Right lobe of liver (tissue), 6 donors: ENCODE results near the gene MINAR1. TPM values are rescaled to one million over a fixed set of nuclear protein-coding genes. Genes with fewer than 3 reads are reported as not detected.

ENCODE experiments used
- ATAC-seq, 4 donors: fragments of 200-7000 bp; cut with Tn5 transposase; one replicate each; pipeline ENCODE4 v1.9.1; 2020; ENCODE audit warnings: mild to moderate bottlenecking in 4 of 4, moderate library complexity in 4 of 4
- DNase-seq, 3 donors: peaks; one replicate each; pipeline ENCODE4 v3.0.0-alpha.2; 2020
- H3K27ac ChIP-seq, 3 donors: fragments of 200-600 bp; one replicate each; pipeline ENCODE4 v1.8.0; 2022
- H3K27me3 ChIP-seq, 2 donors: fragments of 200-600 bp; one replicate each; pipeline ENCODE4 v1.8.0; 2022
- H3K36me3 ChIP-seq, 4 donors: fragments of 200-600 bp; sonication (generic) in 1 of 4; one replicate each; pipeline versions ENCODE4 v1.5.1 to v1.8.0; 2017 to 2022; ENCODE audit warnings: control low read depth in 1 of 4
- H3K4me1 ChIP-seq, 4 donors: fragments of 200-600 bp; sonication (generic) in 1 of 4; one replicate each; pipeline versions ENCODE4 v1.5.1 to v1.8.0; 2017 to 2022; ENCODE audit warnings: control low read depth in 1 of 4
- H3K4me3 ChIP-seq, 3 donors: fragments of 200-600 bp; one replicate each; pipeline ENCODE4 v1.8.0; 2022
- H3K9me3 ChIP-seq, 4 donors: fragments of 200-600 bp; sonication (generic) in 1 of 4; one replicate each; pipeline versions ENCODE4 v1.5.1 to v1.8.0; 2017 to 2022; ENCODE audit warnings: control low read depth in 1 of 4
- CTCF ChIP-seq, 4 donors: fragments of 200-600 bp in 3 of 4; fragments of 450-650 bp in 1 of 4; IDR thresholded peaks; one replicate each; pipeline versions ENCODE4 v1.5.1 to v1.8.0; 2016 to 2022; ENCODE audit warnings: antibody characterized with exemption in 4 of 4, mild to moderate bottlenecking in 2 of 4
- POLR2A ChIP-seq: fragments of 450-650 bp; IDR thresholded peaks from one replicate; pipeline ENCODE4 v1.6.1; 2017; ENCODE audit warnings: antibody characterized with exemption, mild to moderate bottlenecking
- WGBS: methylation state at CpG from one replicate; pipeline ENCODE4 v1.1.6; 2018; ENCODE audit warnings: low coverage, low lambda C conversion rate; ENCODE audit not compliant: insufficient coverage; ENCODE audit errors: missing lambda C conversion rate; 5-methylcytosine and 5-hydroxymethylcytosine counted together
- intact Hi-C, 2 donors: fragments of 100-400 bp; cut with DNase I; formaldehyde crosslinking; loops; one replicate each; pipeline versions ENCODE4 v1.11.2 to v1.14.1; 2022
- total RNA-seq, 6 experiments: library from RNA; depleted of rRNA in 2 of 6; stranded (reverse); fragments of >200 nt in 2 of 6; fragmentation: NEBNext Ultra II Directional in 3 of 6; extraction: Animal tissue kit (Norgen Biotek cat#: 25700) in 3 of 6; gene quantifications; one replicate each; pipeline versions ENCODE4 v1.1.0 to v1.2.4, GENCODE V29; 2016 to 2023
- donor health status: DM: no; HTN: yes; CAD: no.
- donor health status: DM: no; HTN: no; CAD: no.
- donor health status: DM: no; HTN: no; CAD: no.
- donor health status: DM: no; HTN: yes; CAD: no.
- donor health status: DM: no; HTN: yes; CAD: no.

Gene MINAR1
- total RNA-seq, 6 experiments from 2014 or later = 0.06 to 0.12 (median 0.07) TPM; not detected in 3

GRCh38 chr15:79430901-79431635 is 1.1 kb upstream of the MINAR1 start:
- TF ChIP-seq POLR2A = no peak
- TF ChIP-seq CTCF (IDR thresholded peaks at IDR 0.05) = no peak
- Histone ChIP-seq H3K27me3 (peaks cover 0 to 24% of the 10 kb centered on the region in 2 donors), H3K9me3 (no peaks in the 10 kb centered on the region), H3K27ac (no peak overlapping the region), H3K4me3 (no peak overlapping the region), H3K36me3 (no peaks in the 10 kb centered on the region), H3K4me1 (peaks cover 0 to 11% (median 0%) of the 10 kb centered on the region in 4 donors)
- intact Hi-C loops = no loop called here
- DNase-seq (no peak), ATAC-seq (no peak)
- whole genome bisulfite sequencing = 20% methylated on average over 13 of the region's 14 CpGs

- 4% methylated on average over 33 of the region's 84 CpGs for whole genome bisulfite sequencing
- peak overlapping the region in 2 of 3 donors; percentile 7 to 39 for H3K4me3 ChIP-seq
- no peak for TF ChIP-seq CTCF (IDR thresholded peaks at IDR 0.05)
- no peak for TF ChIP-seq POLR2A
- no peaks in the 10 kb centered on the region for H3K36me3 ChIP-seq
- peaks cover 0 to 24% of the 10 kb centered on the region in 2 donors for H3K27me3 ChIP-seq
- H3K27ac ChIP-seq = no peak overlapping the region
- intact Hi-C loops = no loop called here
- no peak for DNase-seq
- peak in 1 of 4 donors; percentile 30 for ATAC-seq
- H3K4me1 ChIP-seq = peaks cover 0 to 11% (median 0%) of the 10 kb centered on the region in 4 donors
- no peaks in the 10 kb centered on the region for H3K9me3 ChIP-seq
Observed at GRCh38 chr15:79432345-79433275, 474 bp downstream of the MINAR1 start.

- no peak overlapping the region for H3K4me3 ChIP-seq
- H3K36me3 ChIP-seq = no peaks in the 10 kb centered on the region
- peaks cover 0 to 11% (median 0%) of the 10 kb centered on the region in 4 donors for H3K4me1 ChIP-seq
- no peak overlapping the region for H3K27ac ChIP-seq
- intact Hi-C loops = no loop called here
- WGBS = 20% methylated on average over 11 of the region's 12 CpGs
- TF ChIP-seq CTCF (IDR thresholded peaks at IDR 0.05) (no peak), POLR2A (no peak)
- peaks cover 0 to 24% of the 10 kb centered on the region in 2 donors for H3K27me3 ChIP-seq
- DNase-seq (no peak), ATAC-seq (no peak)
- H3K9me3 ChIP-seq = no peaks in the 10 kb centered on the region
Observed at GRCh38 chr15:79433276-79433990, 1.3 kb downstream of the MINAR1 start.

- WGBS = 47% methylated on average over 3 of the region's 3 CpGs
- H3K9me3 ChIP-seq = no peaks in the 10 kb centered on the region
- H3K4me3 ChIP-seq = no peak overlapping the region
- H3K4me1 ChIP-seq = peaks cover 0 to 11% (median 0%) of the 10 kb centered on the region in 4 donors
- intact Hi-C loops = no loop called here
- TF ChIP-seq POLR2A (no peak), CTCF (IDR thresholded peaks at IDR 0.05) (no peak)
- H3K27ac ChIP-seq = no peak overlapping the region
- DNase-seq (no peak), ATAC-seq (no peak)
- H3K36me3 ChIP-seq = no peaks in the 10 kb centered on the region
- H3K27me3 ChIP-seq = peaks cover 0 to 23% of the 10 kb centered on the region in 2 donors
Observed at GRCh38 chr15:79434361-79434760, 2.2 kb downstream of the MINAR1 start.
